ENCODE data around the gene SLC38A11.

The SLC38A11 gene

GRCh38 chr2:164917296-164917903 lies 37.9 kb downstream of the SLC38A11 start:
- peak in 6 of 58 donors; percentile 1 to 15 (median 8) for DNase-seq

GRCh38 chr2:164915566-164915965 lies 39.8 kb downstream of the SLC38A11 start:
- no peak for DNase-seq

- no peak for DNase-seq
Observed at GRCh38 chr2:164913640-164914350, 41.5 kb downstream of the SLC38A11 start.

GRCh38 chr2:164913011-164913410 lies 42.3 kb downstream of the SLC38A11 start:
- DNase-seq, result no peak

- DNase-seq, result no peak
Observed at GRCh38 chr2:164911832-164912231, 43.5 kb downstream of the SLC38A11 start.

GRCh38 chr2:164910101-164910899 lies 45.0 kb downstream of the SLC38A11 start:
- DNase-seq, result no peak

GRCh38 chr2:164906947-164907346 lies 48.4 kb downstream of the SLC38A11 start:
- DNase-seq, result no peak

GRCh38 chr2:164905307-164905706 lies 50.0 kb downstream of the SLC38A11 start:
- no peak for DNase-seq

- DNase-seq, result peak in 1 of 58 donors; percentile 0
Observed at GRCh38 chr2:164903951-164904350, 51.4 kb downstream of the SLC38A11 start.

GRCh38 chr2:164903204-164903603 lies 52.1 kb downstream of the SLC38A11 start:
- DNase-seq, result no peak

GRCh38 chr2:164899121-164899520 lies 56.2 kb downstream of the SLC38A11 start:
- no peak for DNase-seq

- DNase-seq, result no peak
Observed at GRCh38 chr2:164898475-164898874, 56.9 kb downstream of the SLC38A11 start.

GRCh38 chr2:164897469-164898260 lies 57.7 kb downstream of the SLC38A11 start:
- no peak for DNase-seq

- DNase-seq, result no peak
Observed at GRCh38 chr2:164896634-164897355, 58.5 kb downstream of the SLC38A11 start.

- no peak for DNase-seq
Observed at GRCh38 chr2:164896226-164896625, 59.1 kb downstream of the SLC38A11 start.

- no peak for DNase-seq
Observed at GRCh38 chr2:164891460-164891859, 63.9 kb downstream of the SLC38A11 start.

- DNase-seq, result peak in 2 of 58 donors; percentile 0 to 8
Observed at GRCh38 chr2:164890544-164890943, 64.8 kb downstream of the SLC38A11 start.

GRCh38 chr2:164888592-164888991 lies 66.7 kb downstream of the SLC38A11 start:
- no peak for DNase-seq

- no peak for DNase-seq
Observed at GRCh38 chr2:164887434-164888144, 67.7 kb downstream of the SLC38A11 start.

GRCh38 chr2:164882276-164882675 lies 73.0 kb downstream of the SLC38A11 start:
- no peak for DNase-seq

Measured in anterior cingulate cortex (tissue), 58 donors.